Caco-2 (cell line): Measurements from ENCODE around the gene SCRN1. TPM values are rescaled to one million over a fixed set of nuclear protein-coding genes. Genes with fewer than 3 reads are reported as not detected.
A peak's percentile ranks its signal among the peaks of the same experiment; 100 is the strongest.

Experiments used
- Bru-seq: library from RNA; stranded (reverse); fragments of 400-500 nt; gene quantifications from one replicate; lab custom pipeline; 2021; lab: Mats Ljungman, UMichigan
- BruChase-seq, 2 experiments: library from RNA; stranded (reverse); fragments of 400-500 nt; gene quantifications; one replicate each; lab custom pipeline; 2021; lab: Mats Ljungman, UMichigan
- BruUV-seq: library from RNA; stranded (reverse); fragments of 400-500 nt; replicated peaks from 2 replicates; lab custom pipeline; 2021; lab: Mats Ljungman, UMichigan
- CTCF ChIA-PET: fragments of 300-600 bp; sonication (Branson Sonifier 250); formaldehyde crosslinking; loops from one replicate; lab custom pipeline; 2022; ENCODE audit warnings: antibody characterized with exemption; lab: Charles Lee
- POLR2A ChIA-PET: fragments of 300-600 bp; sonication (Branson Sonifier 250); formaldehyde crosslinking; loops from one replicate; lab custom pipeline; 2022; ENCODE audit warnings: antibody characterized with exemption; lab: Charles Lee
- DNase-seq, 2 experiments: peaks; one replicate each; pipeline versions ENCODE4 v3.0.0 to v3.0.0-alpha.2; 2020 to 2022
- H3K27me3 ChIP-seq: replicated peaks from 2 replicates; pipeline ENCODE4 v1.6.0; 2011; ENCODE audit warnings: low read length; ENCODE audit not compliant: control insufficient read depth, insufficient read depth
- H3K36me3 ChIP-seq: 2 replicates; pipeline ENCODE4 v1.5.1; 2011; ENCODE audit warnings: low read length; ENCODE audit not compliant: control insufficient read depth, insufficient read depth
- H3K4me1 ChIP-seq: fragments of 250-450 bp; sonication (Bioruptor Pico); 2 replicates; pipeline ENCODE4 v1.5.1; 2020; ENCODE audit warnings: mild to moderate bottlenecking
- H3K4me3 ChIP-seq: 2 replicates; pipeline ENCODE4 v1.5.1; 2011; ENCODE audit warnings: low read depth, mild to moderate bottlenecking, control low read depth, low read length
- H3K9me3 ChIP-seq: fragments of 250-450 bp; sonication (Bioruptor Pico); 2 replicates; pipeline ENCODE4 v1.5.1; 2020; ENCODE audit warnings: mild to moderate bottlenecking, moderate library complexity
- H3K27ac Mint-ChIP-seq: one replicate; pipeline ENCODE4 v1.8.0; 2022; ENCODE audit warnings: mixed read lengths; ENCODE audit not compliant: unreplicated experiment
- H3K27me3 Mint-ChIP-seq: one replicate; pipeline ENCODE4 v1.8.0; 2022; ENCODE audit warnings: mixed read lengths; ENCODE audit not compliant: insufficient read depth, unreplicated experiment
- H3K36me3 Mint-ChIP-seq: one replicate; pipeline ENCODE4 v1.8.0; 2022; ENCODE audit warnings: mild to moderate bottlenecking, mixed read lengths; ENCODE audit not compliant: insufficient read depth, unreplicated experiment
- H3K4me1 Mint-ChIP-seq: one replicate; pipeline ENCODE4 v1.8.0; 2022; ENCODE audit warnings: low read depth, mixed read lengths; ENCODE audit not compliant: unreplicated experiment
- H3K4me3 Mint-ChIP-seq: one replicate; pipeline ENCODE4 v1.8.0; 2022; ENCODE audit warnings: mild to moderate bottlenecking, moderate library complexity, mixed read lengths; ENCODE audit not compliant: unreplicated experiment
- H3K9me3 Mint-ChIP-seq: one replicate; pipeline ENCODE4 v1.8.0; 2022; ENCODE audit warnings: mixed read lengths; ENCODE audit not compliant: unreplicated experiment
- CTCF ChIP-seq, 2 experiments: fragments of 200-600 bp in 1 of 2; IDR thresholded peaks; 1 replicate in 1 of 2; 2 replicates in 1 of 2; pipeline versions ENCODE4 v1.5.1 to v1.8.0; 2011 to 2022; ENCODE audit warnings: antibody characterized with exemption in 1 of 2, control low read depth in 1 of 2, inconsistent platforms in 1 of 2, low read depth in 1 of 2, low read length in 1 of 2, mild to moderate bottlenecking in 1 of 2, moderate library complexity in 1 of 2; ENCODE audit not compliant: insufficient read depth in 1 of 2, severe bottlenecking in 1 of 2, unreplicated experiment in 1 of 2
- intact Hi-C: fragments of 100-400 bp; cut with micrococcal nuclease; formaldehyde crosslinking; loops from one replicate; pipeline ENCODE4 v1.10.0; 2022; ENCODE audit not compliant: unreplicated experiment
- long read RNA-seq: library from polyadenylated mRNA; stranded (forward); transcript quantifications from one replicate; pipeline ENCODE4 v2.0.0, GENCODE V29; 2022
- total RNA-seq: library from RNA; stranded (reverse); gene quantifications from 2 replicates; pipeline ENCODE4 v1.2.3, GENCODE V29; 2022

The SCRN1 gene
- 90.2 and 92.9 TPM in 2 replicates for total RNA-seq
- Bru-seq, nascent RNA, result percentile 92 among the genes with signal in this experiment
- percentile 92 among the genes with signal in this experiment for BruChase-seq, experiment 1, labeled RNA remaining after a 2-hour chase
- percentile 92 among the genes with signal in this experiment for BruChase-seq, experiment 2, labeled RNA remaining after a 6-hour chase
- long read RNA-seq, full-length matches to known transcripts, result 125 of 180 reads
- long read RNA-seq, partial matches to known transcripts, result 3 of 180 reads
- long read RNA-seq, other reads (novel, unspliced or antisense), result 52 of 180 reads

DNA sequence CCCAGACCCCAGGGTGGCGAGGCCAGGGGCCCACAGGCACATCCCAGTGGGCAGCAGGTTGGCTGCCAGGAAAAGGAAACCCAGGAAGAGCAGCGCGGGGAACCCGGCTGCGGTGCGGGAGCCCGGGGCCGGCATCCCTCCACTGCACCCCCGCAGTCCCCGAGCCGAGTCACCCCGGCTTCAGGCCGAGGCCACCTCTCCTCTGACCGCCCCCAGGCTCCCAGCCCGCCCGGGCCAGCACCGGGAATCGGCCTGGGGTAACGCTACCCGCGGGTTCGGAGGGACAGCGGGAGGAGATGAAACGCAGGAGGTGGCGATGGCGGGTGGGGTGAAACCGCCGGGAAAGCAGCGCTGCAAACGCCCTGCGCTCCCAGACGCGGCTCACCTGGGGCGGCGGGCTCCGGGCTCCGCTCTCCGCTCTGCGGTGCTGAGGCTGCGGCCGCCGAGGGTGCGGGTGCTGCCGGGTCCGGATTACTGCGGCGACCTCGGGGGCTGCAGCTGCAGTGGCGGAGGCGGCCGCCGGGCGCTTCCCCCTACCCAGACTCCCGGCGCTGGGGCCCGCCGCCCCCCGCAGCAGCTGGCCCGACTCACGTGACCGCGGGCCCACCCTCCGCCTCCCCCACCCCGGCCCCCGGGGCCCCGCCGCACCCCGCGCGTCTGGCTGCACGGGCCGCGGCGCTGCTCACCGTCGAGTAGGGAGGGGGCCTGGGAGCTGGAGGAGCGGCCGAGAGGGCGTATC lies at the start of gene SCRN1:
Gene SCRN1 (minus strand): TSS at position 545 of the 739 bp plus-strand sequence. CDS start 20,734 bp downstream, outside the sequence.
- no TSS peak for BruUV-seq
- CTCF ChIA-PET, result interaction anchor here (0.6 kb wide), 2 partner anchors 17 to 37 kb away, joined by 4 to 5 read pairs; no protein-coding TSS in a partner anchor

GRCh38 chr7:30038196-30038980 lies 48.8 kb upstream of the SCRN1 start:
- ChIA-PET CTCF (no interaction called here), POLR2A (no interaction called here)
- Histone ChIP-seq H3K4me3 (no peak overlapping the region), H3K4me1 (peaks cover 29% of the 10 kb centered on the region), H3K36me3 (no peaks in the 10 kb centered on the region), H3K9me3 (no peaks in the 10 kb centered on the region), H3K27me3 (no peaks in the 10 kb centered on the region)
- H3K4me1 Mint-ChIP-seq, result peaks cover 34% of the 10 kb centered on the region
- intact Hi-C loops, result no loop called here
- H3K27me3 Mint-ChIP-seq, result no peaks in the 10 kb centered on the region
- H3K27ac Mint-ChIP-seq, result no peak overlapping the region
- no TSS peak for BruUV-seq
- no peak for DNase-seq
- no peak for TF ChIP-seq CTCF (IDR thresholded peaks at IDR 0.05; ENCODE audit: insufficient read depth in 1 of 2, low read depth in 1 of 2, low read length in 1 of 2, severe bottlenecking in 1 of 2, unreplicated experiment in 1 of 2)
- H3K36me3 Mint-ChIP-seq, result peaks cover 19% of the 10 kb centered on the region
- H3K4me3 Mint-ChIP-seq, result no peak overlapping the region
- H3K9me3 Mint-ChIP-seq, result no peaks in the 10 kb centered on the region

More for the DNA sequence above, at the start of gene SCRN1:
- H3K9me3 ChIP-seq, result no peaks in the 10 kb centered on the region
- peaks cover 39% of the 10 kb centered on the region for H3K4me1 Mint-ChIP-seq
- DNase-seq, result peak; percentile 65 to 77
- TF ChIP-seq CTCF (IDR thresholded peaks at IDR 0.05; ENCODE audit: insufficient read depth in 1 of 2, low read depth in 1 of 2, low read length in 1 of 2, severe bottlenecking in 1 of 2, unreplicated experiment in 1 of 2), result no peak
- POLR2A ChIA-PET, result interaction anchor here (0.6 kb wide), 1 partner anchor 21 kb away, joined by 3 read pairs; no protein-coding TSS in a partner anchor
- H3K4me3 Mint-ChIP-seq, result peak within 1 kb of the TSS; percentile 79
- H3K36me3 Mint-ChIP-seq, result peaks cover 26% of the 10 kb centered on the region
- peaks cover 14% of the 10 kb centered on the region for H3K4me1 ChIP-seq
- no peaks in the 10 kb centered on the region for H3K9me3 Mint-ChIP-seq
- H3K27ac Mint-ChIP-seq, result peak within 1 kb of the TSS; percentile 88
- no peaks in the 10 kb centered on the region for H3K27me3 ChIP-seq
- H3K27me3 Mint-ChIP-seq, result no peaks in the 10 kb centered on the region
- peak within 1 kb of the TSS; percentile 100 for H3K4me3 ChIP-seq
- intact Hi-C loops, result no loop called here
- H3K36me3 ChIP-seq, result no peaks in the 10 kb centered on the region; the same call in 1 of the 2 replicates

DNA sequence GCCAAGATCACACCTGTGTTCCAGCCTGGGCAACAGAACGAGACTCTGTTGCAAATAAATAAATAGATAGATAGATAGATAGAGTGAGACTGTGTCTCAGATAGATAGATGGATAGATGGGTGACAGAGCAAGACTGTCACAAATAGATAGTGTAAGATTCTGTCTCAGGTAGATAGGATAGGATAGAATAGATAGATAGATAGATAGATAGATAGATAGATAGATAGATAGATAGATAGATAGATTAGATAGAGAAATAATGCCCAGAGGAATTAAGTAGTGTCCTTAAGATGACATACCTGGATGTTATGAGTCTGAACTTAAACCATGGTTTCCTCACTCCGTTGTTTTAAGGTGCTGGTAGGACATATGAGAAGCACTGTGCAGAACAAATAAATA lies 46.6 kb upstream of the SCRN1 start:
- H3K4me3 ChIP-seq, result no peak overlapping the region
- no peaks in the 10 kb centered on the region for H3K27me3 ChIP-seq
- H3K36me3 Mint-ChIP-seq, result peaks cover 13% of the 10 kb centered on the region
- H3K27ac Mint-ChIP-seq, result no peak overlapping the region
- no peak for TF ChIP-seq CTCF (IDR thresholded peaks at IDR 0.05; ENCODE audit: insufficient read depth in 1 of 2, low read depth in 1 of 2, low read length in 1 of 2, severe bottlenecking in 1 of 2, unreplicated experiment in 1 of 2)
- no TSS peak for BruUV-seq
- ChIA-PET CTCF (no interaction called here), POLR2A (interaction anchor here (0.6 kb wide), 1 partner anchor 577 kb away, joined by 4 read pairs; no protein-coding TSS in a partner anchor)
- peaks cover 18% of the 10 kb centered on the region for H3K4me1 ChIP-seq
- no peaks in the 10 kb centered on the region for H3K36me3 ChIP-seq
- intact Hi-C loops, result no loop called here
- no peak overlapping the region for H3K4me3 Mint-ChIP-seq
- no peak for DNase-seq
- H3K9me3 ChIP-seq, result no peaks in the 10 kb centered on the region
- no peaks in the 10 kb centered on the region for H3K27me3 Mint-ChIP-seq
- no peaks in the 10 kb centered on the region for H3K9me3 Mint-ChIP-seq
- peaks cover 25% of the 10 kb centered on the region for H3K4me1 Mint-ChIP-seq
